PFSK-1 (cell line): ENCODE measurements around the gene INTS6.

Source experiments
- POLR2AphosphoS5 ChIP-seq: IDR thresholded peaks from 2 replicates; pipeline ENCODE4 v1.6.1; 2012; ENCODE audit warnings: low read depth, mild to moderate bottlenecking, control low read depth, low read length, moderate library complexity
- SIN3A ChIP-seq: IDR thresholded peaks from 2 replicates; pipeline ENCODE4 v1.6.1; 2012; ENCODE audit warnings: mild to moderate bottlenecking, low read length, moderate library complexity, borderline replicate concordance; ENCODE audit not compliant: insufficient read depth

- no peak for TF ChIP-seq POLR2AphosphoS5
- TF ChIP-seq SIN3A, result no peak
These were observed 106.4 kb downstream of the INTS6 start for GRCh38 chr13:51346397-51346796.
